Keratinocyte (primary cell): ENCODE measurements around the gene CDIPT. TPM values are rescaled to one million over a fixed set of nuclear protein-coding genes. Genes with fewer than 3 reads are reported as not detected.

Experiments
- DNase-seq: peaks from one replicate; pipeline ENCODE4 v3.0.0-alpha.2; 2011; ENCODE audit warnings: low read depth, missing footprints, low spot score
- FAIRE-seq: peaks from 2 replicates; lab custom pipeline; 2011; peaks lifted over from hg19 to GRCh38; lab: Jason Lieb, UNC
- H2AFZ ChIP-seq: 2 replicates; pipeline ENCODE4 v1.6.0; 2012; ENCODE audit warnings: low read length, control low read depth, inconsistent platforms; ENCODE audit not compliant: control insufficient read depth
- H3K27ac ChIP-seq: 2 replicates; pipeline ENCODE4 v1.5.1; 2011; ENCODE audit warnings: low read length; ENCODE audit not compliant: control insufficient read depth, insufficient read depth
- H3K27me3 ChIP-seq: 3 replicates; pipeline ENCODE4 v1.6.0; 2011; ENCODE audit warnings: low read length; ENCODE audit not compliant: control insufficient read depth, insufficient read depth; ENCODE audit errors: extremely low read depth
- H3K36me3 ChIP-seq, 2 experiments: 2 replicates in 1 of 2; 3 replicates in 1 of 2; pipeline ENCODE4 v1.5.1; 2011; ENCODE audit warnings: low read length in 2 of 2, mild to moderate bottlenecking in 1 of 2; ENCODE audit not compliant: control insufficient read depth in 2 of 2, insufficient read depth in 2 of 2; ENCODE audit errors: extremely low read depth in 1 of 2
- H3K4me1 ChIP-seq: 3 replicates; pipeline ENCODE4 v1.5.1; 2011; ENCODE audit warnings: low read length; ENCODE audit not compliant: control insufficient read depth, insufficient read depth; ENCODE audit errors: extremely low read depth
- H3K4me2 ChIP-seq: 3 replicates; pipeline ENCODE4 v1.6.0; 2011; ENCODE audit warnings: low read depth, low read length; ENCODE audit not compliant: control insufficient read depth, insufficient read depth; ENCODE audit errors: extremely low read depth
- H3K4me3 ChIP-seq, 3 experiments: fragments of 200-600 bp in 1 of 3; sonication (generic) in 1 of 3; 2 replicates in 2 of 3; 3 replicates in 1 of 3; pipeline ENCODE4 v1.5.1; 2011 to 2016; ENCODE audit warnings: low read length in 3 of 3, mild to moderate bottlenecking in 3 of 3, control low read depth in 2 of 3, inconsistent platforms in 1 of 3, low read depth in 1 of 3, mixed read lengths in 1 of 3, mixed run types in 1 of 3, moderate library complexity in 1 of 3; ENCODE audit not compliant: control insufficient read depth in 2 of 3, insufficient read depth in 2 of 3; ENCODE audit errors: extremely low read depth in 1 of 3
- H3K79me2 ChIP-seq: 2 replicates; pipeline ENCODE4 v1.6.0; 2012; ENCODE audit warnings: low read length; ENCODE audit not compliant: control insufficient read depth, insufficient read depth
- H3K9ac ChIP-seq: 3 replicates; pipeline ENCODE4 v1.6.0; 2011; ENCODE audit warnings: low read length; ENCODE audit not compliant: control insufficient read depth, insufficient read depth; ENCODE audit errors: extremely low read depth
- H3K9me1 ChIP-seq: 3 replicates; pipeline ENCODE4 v1.6.0; 2011; ENCODE audit warnings: low read length; ENCODE audit not compliant: control insufficient read depth, insufficient read depth; ENCODE audit errors: extremely low read depth
- H3K9me3 ChIP-seq: 2 replicates; pipeline ENCODE4 v1.5.1; 2012; ENCODE audit warnings: low read depth, low read length; ENCODE audit not compliant: control insufficient read depth
- H4K20me1 ChIP-seq: 3 replicates; pipeline ENCODE4 v1.6.0; 2011; ENCODE audit warnings: low read length; ENCODE audit not compliant: control insufficient read depth, insufficient read depth; ENCODE audit errors: extremely low read depth
- EZH2 ChIP-seq: IDR thresholded peaks from one replicate; pipeline ENCODE4 v1.6.1; 2012; ENCODE audit warnings: inconsistent platforms, mild to moderate bottlenecking, low read length, moderate library complexity
- dilution Hi-C: fragments of 300-500 bp; cut with MboI; formaldehyde crosslinking; loops from one replicate; pipeline ENCODE4 v1.7.0; 2020; ENCODE audit warnings: low sequenced_read_pairs; ENCODE audit not compliant: extremely low pct_ligation_motif_present
- polyA plus RNA-seq, 5 experiments: library from polyadenylated mRNA; depleted of rRNA in 3 of 5; stranded (reverse) in 3 of 5; stranded (forward) in 1 of 5; unstranded in 1 of 5; fragments of >200 nt; gene quantifications; 1 replicate in 1 of 5; 2 replicates in 3 of 5; 3 replicates in 1 of 5; pipeline versions ENCODE4 v1.2.1 to v1.2.3, GENCODE V29; 2011 to 2012; ENCODE audit warnings: missing spikeins in 2 of 5, low read depth in 1 of 5, low replicate concordance in 1 of 5
- TF ChIP-seq, protein P1 (sequence below), 3 experiments: IDR thresholded peaks in 1 of 3; conservative IDR thresholded peaks in 1 of 3; optimal IDR thresholded peaks in 1 of 3; 2 replicates in 2 of 3; 3 replicates in 1 of 3; pipeline versions ENCODE3 to v1.5.1; 2011; ENCODE audit warnings: low read length in 3 of 3, mild to moderate bottlenecking in 3 of 3, moderate library complexity in 2 of 3, control low read depth in 1 of 3, inconsistent platforms in 1 of 3; ENCODE audit not compliant: insufficient read depth in 2 of 3; ENCODE audit errors: extremely low read depth in 1 of 3

Gene CDIPT
- polyA plus RNA-seq, 1 donor (not counting 4 experiments of a cell fraction or from before 2014, with no cell fraction given), result 49.5 TPM

GRCh38 chr16:29898135-29898803 is 35.2 kb upstream of the CDIPT start:
- Histone ChIP-seq H3K4me1 (peaks cover 10% of the 10 kb centered on the region), H3K79me2 (no peaks in the 10 kb centered on the region), H3K27ac (no peak overlapping the region), H3K4me3 (peak overlapping the region in 1 of 3 experiments; percentile 60), H3K9ac (no peak overlapping the region), H3K9me1 (no peaks in the 10 kb centered on the region), H4K20me1 (no peaks in the 10 kb centered on the region), H3K9me3 (no peaks in the 10 kb centered on the region), H3K27me3 (peaks cover 18% of the 10 kb centered on the region), H3K4me2 (peak overlapping the region; percentile 80), H2AFZ (no peak overlapping the region), H3K36me3 (no peaks in the 10 kb centered on the region)
- no peak for DNase-seq
- dilution Hi-C loops, result no loop called here
- TF ChIP-seq, protein P1, sequence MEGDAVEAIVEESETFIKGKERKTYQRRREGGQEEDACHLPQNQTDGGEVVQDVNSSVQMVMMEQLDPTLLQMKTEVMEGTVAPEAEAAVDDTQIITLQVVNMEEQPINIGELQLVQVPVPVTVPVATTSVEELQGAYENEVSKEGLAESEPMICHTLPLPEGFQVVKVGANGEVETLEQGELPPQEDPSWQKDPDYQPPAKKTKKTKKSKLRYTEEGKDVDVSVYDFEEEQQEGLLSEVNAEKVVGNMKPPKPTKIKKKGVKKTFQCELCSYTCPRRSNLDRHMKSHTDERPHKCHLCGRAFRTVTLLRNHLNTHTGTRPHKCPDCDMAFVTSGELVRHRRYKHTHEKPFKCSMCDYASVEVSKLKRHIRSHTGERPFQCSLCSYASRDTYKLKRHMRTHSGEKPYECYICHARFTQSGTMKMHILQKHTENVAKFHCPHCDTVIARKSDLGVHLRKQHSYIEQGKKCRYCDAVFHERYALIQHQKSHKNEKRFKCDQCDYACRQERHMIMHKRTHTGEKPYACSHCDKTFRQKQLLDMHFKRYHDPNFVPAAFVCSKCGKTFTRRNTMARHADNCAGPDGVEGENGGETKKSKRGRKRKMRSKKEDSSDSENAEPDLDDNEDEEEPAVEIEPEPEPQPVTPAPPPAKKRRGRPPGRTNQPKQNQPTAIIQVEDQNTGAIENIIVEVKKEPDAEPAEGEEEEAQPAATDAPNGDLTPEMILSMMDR (optimal IDR thresholded peaks at IDR 0.05 in 1 of 3, IDR thresholded peaks at IDR 0.05 in 1 of 3, conservative IDR thresholded peaks at IDR 0.05 in 1 of 3; ENCODE audit: extremely low read depth in 1 of 3, insufficient read depth in 2 of 3, low read length in 3 of 3), result no peak
- no peak for TF ChIP-seq EZH2
- FAIRE-seq, result no peak

- no peak for DNase-seq
- Histone ChIP-seq H4K20me1 (no peaks in the 10 kb centered on the region), H2AFZ (no peak overlapping the region), H3K36me3 (no peaks in the 10 kb centered on the region), H3K79me2 (no peaks in the 10 kb centered on the region), H3K27ac (no peak overlapping the region), H3K9me3 (no peaks in the 10 kb centered on the region), H3K9me1 (no peaks in the 10 kb centered on the region), H3K4me2 (no peak overlapping the region), H3K4me1 (peaks cover 10% of the 10 kb centered on the region), H3K9ac (no peak overlapping the region), H3K27me3 (peaks cover 18% of the 10 kb centered on the region), H3K4me3 (no peak overlapping the region)
- dilution Hi-C loops, result no loop called here
- TF ChIP-seq EZH2, result no peak
- TF ChIP-seq, protein P1 (optimal IDR thresholded peaks at IDR 0.05 in 1 of 3, IDR thresholded peaks at IDR 0.05 in 1 of 3, conservative IDR thresholded peaks at IDR 0.05 in 1 of 3; ENCODE audit: extremely low read depth in 1 of 3, insufficient read depth in 2 of 3, low read length in 3 of 3), result no peak
- no peak for FAIRE-seq
Observed at GRCh38 chr16:29897333-29897732, 34.3 kb upstream of the CDIPT start.
